HG02852 (cell line): ENCODE data around the gene AVPR2.

Source experiments
- ATAC-seq: cut with Tn5 transposase; IDR thresholded peaks from one replicate; pipeline ENCODE4 v1.9.1; 2021; ENCODE audit warnings: mild to moderate bottlenecking, moderate library complexity; ENCODE audit not compliant: unreplicated experiment

The AVPR2 gene

GRCh38 chrX:153930011-153930910, 25.8 kb downstream of the AVPR2 start:
- ATAC-seq, result no peak

- ATAC-seq, result no peak
Observed at GRCh38 chrX:153931151-153931550, 26.7 kb downstream of the AVPR2 start.

- no peak for ATAC-seq
Observed at GRCh38 chrX:153931748-153932147, 27.3 kb downstream of the AVPR2 start.

GRCh38 chrX:153932220-153932915, 27.9 kb downstream of the AVPR2 start:
- no peak for ATAC-seq

GRCh38 chrX:153933748-153934147, 29.3 kb downstream of the AVPR2 start:
- no peak for ATAC-seq

GRCh38 chrX:153934148-153934761, 29.8 kb downstream of the AVPR2 start:
- peak; percentile 15 for ATAC-seq

- ATAC-seq, result peak; percentile 86
Observed at GRCh38 chrX:153934762-153935325, 30.4 kb downstream of the AVPR2 start, which contains the start of gene NAA10. Gene NAA10, minus strand, starts transcription at chrX:153935037. Its CDS starts 133 bp downstream, at chrX:153934904.

- ATAC-seq, result peak; percentile 3
Observed at GRCh38 chrX:153935326-153935851, 30.9 kb downstream of the AVPR2 start.

GRCh38 chrX:153937056-153937455, 32.6 kb downstream of the AVPR2 start:
- no peak for ATAC-seq

GRCh38 chrX:153938226-153938786, 33.8 kb downstream of the AVPR2 start:
- no peak for ATAC-seq

- no peak for ATAC-seq
Observed at GRCh38 chrX:153939573-153939972, 35.1 kb downstream of the AVPR2 start.

- no peak for ATAC-seq
Observed at GRCh38 chrX:153941336-153942252, 37.1 kb downstream of the AVPR2 start.

- ATAC-seq, result no peak
Observed at GRCh38 chrX:153944140-153944799, 39.8 kb downstream of the AVPR2 start, which contains the start of gene RENBP. Gene RENBP, minus strand, starts transcription at chrX:153944643. Its CDS starts 33 bp downstream, at chrX:153944610.

GRCh38 chrX:153944800-153945150, 40.3 kb downstream of the AVPR2 start:
- no peak for ATAC-seq

GRCh38 chrX:153945956-153946943, 41.8 kb downstream of the AVPR2 start:
- no peak for ATAC-seq

- peak; percentile 70 for ATAC-seq
Observed at GRCh38 chrX:153947009-153947769, 42.7 kb downstream of the AVPR2 start.

GRCh38 chrX:153948002-153948466, 43.6 kb downstream of the AVPR2 start:
- ATAC-seq, result no peak
